Keratinocyte (primary cell): ENCODE data around the gene PID1. TPM values are rescaled to one million over a fixed set of nuclear protein-coding genes. Genes with fewer than 3 reads are reported as not detected.

ENCODE experiments used
- DNase-seq: peaks from one replicate; pipeline ENCODE4 v3.0.0-alpha.2; 2011; ENCODE audit warnings: low read depth, missing footprints, low spot score
- FAIRE-seq: peaks from 2 replicates; lab custom pipeline; 2011; peaks lifted over from hg19 to GRCh38; lab: Jason Lieb, UNC
- H2AFZ ChIP-seq: 2 replicates; pipeline ENCODE4 v1.6.0; 2012; ENCODE audit warnings: low read length, control low read depth, inconsistent platforms; ENCODE audit not compliant: control insufficient read depth
- H3K27ac ChIP-seq: 2 replicates; pipeline ENCODE4 v1.5.1; 2011; ENCODE audit warnings: low read length; ENCODE audit not compliant: control insufficient read depth, insufficient read depth
- H3K27me3 ChIP-seq: 3 replicates; pipeline ENCODE4 v1.6.0; 2011; ENCODE audit warnings: low read length; ENCODE audit not compliant: control insufficient read depth, insufficient read depth; ENCODE audit errors: extremely low read depth
- H3K36me3 ChIP-seq, 2 experiments: 2 replicates in 1 of 2; 3 replicates in 1 of 2; pipeline ENCODE4 v1.5.1; 2011; ENCODE audit warnings: low read length in 2 of 2, mild to moderate bottlenecking in 1 of 2; ENCODE audit not compliant: control insufficient read depth in 2 of 2, insufficient read depth in 2 of 2; ENCODE audit errors: extremely low read depth in 1 of 2
- H3K4me1 ChIP-seq: 3 replicates; pipeline ENCODE4 v1.5.1; 2011; ENCODE audit warnings: low read length; ENCODE audit not compliant: control insufficient read depth, insufficient read depth; ENCODE audit errors: extremely low read depth
- H3K4me2 ChIP-seq: 3 replicates; pipeline ENCODE4 v1.6.0; 2011; ENCODE audit warnings: low read depth, low read length; ENCODE audit not compliant: control insufficient read depth, insufficient read depth; ENCODE audit errors: extremely low read depth
- H3K4me3 ChIP-seq, 3 experiments: fragments of 200-600 bp in 1 of 3; sonication (generic) in 1 of 3; 2 replicates in 2 of 3; 3 replicates in 1 of 3; pipeline ENCODE4 v1.5.1; 2011 to 2016; ENCODE audit warnings: low read length in 3 of 3, mild to moderate bottlenecking in 3 of 3, control low read depth in 2 of 3, inconsistent platforms in 1 of 3, low read depth in 1 of 3, mixed read lengths in 1 of 3, mixed run types in 1 of 3, moderate library complexity in 1 of 3; ENCODE audit not compliant: control insufficient read depth in 2 of 3, insufficient read depth in 2 of 3; ENCODE audit errors: extremely low read depth in 1 of 3
- H3K79me2 ChIP-seq: 2 replicates; pipeline ENCODE4 v1.6.0; 2012; ENCODE audit warnings: low read length; ENCODE audit not compliant: control insufficient read depth, insufficient read depth
- H3K9ac ChIP-seq: 3 replicates; pipeline ENCODE4 v1.6.0; 2011; ENCODE audit warnings: low read length; ENCODE audit not compliant: control insufficient read depth, insufficient read depth; ENCODE audit errors: extremely low read depth
- H3K9me1 ChIP-seq: 3 replicates; pipeline ENCODE4 v1.6.0; 2011; ENCODE audit warnings: low read length; ENCODE audit not compliant: control insufficient read depth, insufficient read depth; ENCODE audit errors: extremely low read depth
- H3K9me3 ChIP-seq: 2 replicates; pipeline ENCODE4 v1.5.1; 2012; ENCODE audit warnings: low read depth, low read length; ENCODE audit not compliant: control insufficient read depth
- H4K20me1 ChIP-seq: 3 replicates; pipeline ENCODE4 v1.6.0; 2011; ENCODE audit warnings: low read length; ENCODE audit not compliant: control insufficient read depth, insufficient read depth; ENCODE audit errors: extremely low read depth
- EZH2 ChIP-seq: IDR thresholded peaks from one replicate; pipeline ENCODE4 v1.6.1; 2012; ENCODE audit warnings: inconsistent platforms, mild to moderate bottlenecking, low read length, moderate library complexity
- dilution Hi-C: fragments of 300-500 bp; cut with MboI; formaldehyde crosslinking; loops from one replicate; pipeline ENCODE4 v1.7.0; 2020; ENCODE audit warnings: low sequenced_read_pairs; ENCODE audit not compliant: extremely low pct_ligation_motif_present
- polyA plus RNA-seq, 5 experiments: library from polyadenylated mRNA; depleted of rRNA in 3 of 5; stranded (reverse) in 3 of 5; stranded (forward) in 1 of 5; unstranded in 1 of 5; fragments of >200 nt; gene quantifications; 1 replicate in 1 of 5; 2 replicates in 3 of 5; 3 replicates in 1 of 5; pipeline versions ENCODE4 v1.2.1 to v1.2.3, GENCODE V29; 2011 to 2012; ENCODE audit warnings: missing spikeins in 2 of 5, low read depth in 1 of 5, low replicate concordance in 1 of 5
- TF ChIP-seq, protein P1 (sequence below), 3 experiments: IDR thresholded peaks in 1 of 3; conservative IDR thresholded peaks in 1 of 3; optimal IDR thresholded peaks in 1 of 3; 2 replicates in 2 of 3; 3 replicates in 1 of 3; pipeline versions ENCODE3 to v1.5.1; 2011; ENCODE audit warnings: low read length in 3 of 3, mild to moderate bottlenecking in 3 of 3, moderate library complexity in 2 of 3, control low read depth in 1 of 3, inconsistent platforms in 1 of 3; ENCODE audit not compliant: insufficient read depth in 2 of 3; ENCODE audit errors: extremely low read depth in 1 of 3

PID1 gene
- polyA plus RNA-seq, 1 donor (not counting 4 experiments of a cell fraction or from before 2014, with no cell fraction given) = 5.4 TPM

DNA sequence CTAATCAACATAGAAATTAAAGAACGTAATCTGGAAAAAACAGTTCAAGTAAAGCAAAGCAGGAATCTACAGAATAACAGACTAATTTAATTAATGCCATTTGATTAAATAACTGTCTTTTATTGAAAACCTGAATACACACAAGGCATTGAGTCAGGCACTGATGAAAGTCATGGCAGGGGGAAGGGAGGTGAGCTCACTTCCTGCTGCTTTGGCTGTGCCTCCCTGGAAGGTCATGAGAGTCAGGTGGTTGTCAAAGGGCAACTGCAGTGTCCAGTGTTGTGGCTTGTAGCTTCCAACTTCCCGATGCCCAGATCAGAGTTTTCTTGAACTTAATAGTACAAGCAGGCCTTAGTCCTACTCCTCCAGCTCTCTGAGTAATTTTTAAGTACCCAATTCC is 180.9 kb downstream of the PID1 start:
- Histone ChIP-seq H3K79me2 (no peaks in the 10 kb centered on the region), H3K27me3 (no peaks in the 10 kb centered on the region), H3K9me1 (no peaks in the 10 kb centered on the region), H3K4me3 (no peak overlapping the region), H3K9ac (no peak overlapping the region), H3K4me2 (no peak overlapping the region), H4K20me1 (no peaks in the 10 kb centered on the region), H3K9me3 (no peaks in the 10 kb centered on the region), H3K27ac (no peak overlapping the region), H3K36me3 (no peaks in the 10 kb centered on the region), H2AFZ (no peak overlapping the region), H3K4me1 (peaks cover 4% of the 10 kb centered on the region)
- TF ChIP-seq, protein P1, sequence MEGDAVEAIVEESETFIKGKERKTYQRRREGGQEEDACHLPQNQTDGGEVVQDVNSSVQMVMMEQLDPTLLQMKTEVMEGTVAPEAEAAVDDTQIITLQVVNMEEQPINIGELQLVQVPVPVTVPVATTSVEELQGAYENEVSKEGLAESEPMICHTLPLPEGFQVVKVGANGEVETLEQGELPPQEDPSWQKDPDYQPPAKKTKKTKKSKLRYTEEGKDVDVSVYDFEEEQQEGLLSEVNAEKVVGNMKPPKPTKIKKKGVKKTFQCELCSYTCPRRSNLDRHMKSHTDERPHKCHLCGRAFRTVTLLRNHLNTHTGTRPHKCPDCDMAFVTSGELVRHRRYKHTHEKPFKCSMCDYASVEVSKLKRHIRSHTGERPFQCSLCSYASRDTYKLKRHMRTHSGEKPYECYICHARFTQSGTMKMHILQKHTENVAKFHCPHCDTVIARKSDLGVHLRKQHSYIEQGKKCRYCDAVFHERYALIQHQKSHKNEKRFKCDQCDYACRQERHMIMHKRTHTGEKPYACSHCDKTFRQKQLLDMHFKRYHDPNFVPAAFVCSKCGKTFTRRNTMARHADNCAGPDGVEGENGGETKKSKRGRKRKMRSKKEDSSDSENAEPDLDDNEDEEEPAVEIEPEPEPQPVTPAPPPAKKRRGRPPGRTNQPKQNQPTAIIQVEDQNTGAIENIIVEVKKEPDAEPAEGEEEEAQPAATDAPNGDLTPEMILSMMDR (optimal IDR thresholded peaks at IDR 0.05 in 1 of 3, IDR thresholded peaks at IDR 0.05 in 1 of 3, conservative IDR thresholded peaks at IDR 0.05 in 1 of 3; ENCODE audit: extremely low read depth in 1 of 3, insufficient read depth in 2 of 3, low read length in 3 of 3) = no peak
- TF ChIP-seq EZH2 = no peak
- FAIRE-seq = no peak
- no peak for DNase-seq
- dilution Hi-C loops = no loop called here

DNA sequence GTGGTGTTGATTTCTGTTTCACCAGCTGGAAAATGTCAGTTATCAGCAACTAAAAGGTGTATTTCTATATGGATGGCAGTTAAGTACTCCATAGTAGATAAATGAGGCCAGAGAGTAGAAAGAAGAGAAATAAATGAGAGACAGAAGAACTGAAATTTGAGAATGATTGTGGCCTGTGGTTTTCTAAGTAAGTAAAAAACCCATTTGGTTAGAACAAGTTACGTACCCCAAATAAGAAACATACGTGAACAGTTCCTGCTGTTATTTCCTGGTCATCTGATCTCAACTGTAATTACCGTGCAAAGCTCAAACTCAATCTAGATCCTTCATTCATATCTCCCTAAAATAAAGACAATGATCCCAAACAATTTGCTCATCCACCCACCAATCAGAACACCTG is 181.3 kb downstream of the PID1 start:
- no peaks in the 10 kb centered on the region for H3K36me3 ChIP-seq
- peaks cover 4% of the 10 kb centered on the region for H3K4me1 ChIP-seq
- TF ChIP-seq, protein P1 (optimal IDR thresholded peaks at IDR 0.05 in 1 of 3, IDR thresholded peaks at IDR 0.05 in 1 of 3, conservative IDR thresholded peaks at IDR 0.05 in 1 of 3; ENCODE audit: extremely low read depth in 1 of 3, insufficient read depth in 2 of 3, low read length in 3 of 3) = no peak
- no peak for TF ChIP-seq EZH2
- H4K20me1 ChIP-seq = no peaks in the 10 kb centered on the region
- no peak overlapping the region for H3K4me2 ChIP-seq
- DNase-seq (no peak), FAIRE-seq (no peak)
- H3K9me3 ChIP-seq = no peaks in the 10 kb centered on the region
- no peak overlapping the region for H3K4me3 ChIP-seq
- no peak overlapping the region for H2AFZ ChIP-seq
- no peaks in the 10 kb centered on the region for H3K9me1 ChIP-seq
- H3K79me2 ChIP-seq = no peaks in the 10 kb centered on the region
- no peak overlapping the region for H3K9ac ChIP-seq
- H3K27me3 ChIP-seq = no peaks in the 10 kb centered on the region
- dilution Hi-C loops = no loop called here
- H3K27ac ChIP-seq = no peak overlapping the region
